ENCODE data around the gene MYOCD. TPM values are rescaled to one million over a fixed set of nuclear protein-coding genes. Genes with fewer than 3 reads are reported as not detected.

Gene MYOCD
- total RNA-seq, 1 experiment from 2014 or later: not detected

DNA sequence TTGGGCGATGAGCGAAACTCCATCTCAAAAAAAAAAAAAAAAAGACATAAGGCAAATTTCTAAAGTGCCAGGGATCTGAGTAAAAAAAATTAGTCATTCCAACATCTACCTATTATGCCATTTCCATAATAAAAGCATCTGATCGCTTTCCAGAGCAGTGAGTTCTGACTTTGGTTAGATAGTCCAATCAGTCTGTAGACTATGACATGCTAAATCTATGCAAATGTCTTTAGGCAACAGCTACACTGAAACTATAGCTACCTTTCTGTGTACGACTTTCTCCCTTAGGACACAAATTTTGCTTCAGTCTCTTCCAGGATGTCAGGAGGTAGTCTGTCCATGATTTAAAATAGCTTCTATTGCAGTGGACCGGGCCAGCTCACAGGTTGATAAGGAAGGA is 64.7 kb downstream of the MYOCD start:
- no peaks in the 10 kb centered on the region for H3K36me3 ChIP-seq (ENCODE audit: control insufficient read depth in 1 of 2, insufficient read depth in 2 of 2, low read length in 2 of 2)
- peak overlapping the region; percentile 55 for H3K27ac ChIP-seq (ENCODE audit: low read depth, low read length)
- ATAC-seq (no peak), DNase-seq (ENCODE audit: low read depth, low spot score) (no peak)
- H2AFZ ChIP-seq (ENCODE audit: low read depth, low read length, poor library complexity, severe bottlenecking): no peak overlapping the region
- ChIA-PET RAD21 (ENCODE audit: low non-redundant PET in 1 of 2, low total read pairs in 2 of 2, uncharacterized antibody in 2 of 2, unreplicated experiment in 2 of 2) (no interaction called here), POLR2A (interaction anchor here (1.2 kb wide), 1 partner anchor 12 kb away, joined by 4 read pairs; no protein-coding TSS in a partner anchor), CTCF (interaction anchor here (1.8 kb wide), 1 partner anchor 12 kb away, joined by 14 read pairs; no protein-coding TSS in a partner anchor)
- no peaks in the 10 kb centered on the region for H3K9me2 ChIP-seq (ENCODE audit: insufficient read depth)
- H3K9me3 ChIP-seq (ENCODE audit: control insufficient read depth in 1 of 2, insufficient read depth in 1 of 2, low read depth in 1 of 2, low read length in 2 of 2): no peaks in the 10 kb centered on the region
- intact Hi-C loops (cut with micrococcal nuclease): no loop called here
- H3K9ac ChIP-seq (ENCODE audit: low read length): no peak overlapping the region
- TF ChIP-seq EZH2 (IDR thresholded peaks at IDR 0.05) (no peak), TCF7L2 (IDR thresholded peaks at IDR 0.05; ENCODE audit: borderline replicate concordance, extremely low read depth, insufficient read depth, insufficient read length) (no peak), ELF1 (IDR thresholded peaks at IDR 0.05; ENCODE audit: borderline replicate concordance, low read depth) (no peak), CEBPB (IDR thresholded peaks at IDR 0.05; ENCODE audit: low read depth) (no peak), POLR2AphosphoS5 (IDR thresholded peaks at IDR 0.05; ENCODE audit: low read depth, low read length) (no peak), SP1 (IDR thresholded peaks at IDR 0.05; ENCODE audit: low read depth) (no peak), SIN3A (IDR thresholded peaks at IDR 0.05; ENCODE audit: low read depth) (no peak)
- TF ChIP-seq, protein P1, sequence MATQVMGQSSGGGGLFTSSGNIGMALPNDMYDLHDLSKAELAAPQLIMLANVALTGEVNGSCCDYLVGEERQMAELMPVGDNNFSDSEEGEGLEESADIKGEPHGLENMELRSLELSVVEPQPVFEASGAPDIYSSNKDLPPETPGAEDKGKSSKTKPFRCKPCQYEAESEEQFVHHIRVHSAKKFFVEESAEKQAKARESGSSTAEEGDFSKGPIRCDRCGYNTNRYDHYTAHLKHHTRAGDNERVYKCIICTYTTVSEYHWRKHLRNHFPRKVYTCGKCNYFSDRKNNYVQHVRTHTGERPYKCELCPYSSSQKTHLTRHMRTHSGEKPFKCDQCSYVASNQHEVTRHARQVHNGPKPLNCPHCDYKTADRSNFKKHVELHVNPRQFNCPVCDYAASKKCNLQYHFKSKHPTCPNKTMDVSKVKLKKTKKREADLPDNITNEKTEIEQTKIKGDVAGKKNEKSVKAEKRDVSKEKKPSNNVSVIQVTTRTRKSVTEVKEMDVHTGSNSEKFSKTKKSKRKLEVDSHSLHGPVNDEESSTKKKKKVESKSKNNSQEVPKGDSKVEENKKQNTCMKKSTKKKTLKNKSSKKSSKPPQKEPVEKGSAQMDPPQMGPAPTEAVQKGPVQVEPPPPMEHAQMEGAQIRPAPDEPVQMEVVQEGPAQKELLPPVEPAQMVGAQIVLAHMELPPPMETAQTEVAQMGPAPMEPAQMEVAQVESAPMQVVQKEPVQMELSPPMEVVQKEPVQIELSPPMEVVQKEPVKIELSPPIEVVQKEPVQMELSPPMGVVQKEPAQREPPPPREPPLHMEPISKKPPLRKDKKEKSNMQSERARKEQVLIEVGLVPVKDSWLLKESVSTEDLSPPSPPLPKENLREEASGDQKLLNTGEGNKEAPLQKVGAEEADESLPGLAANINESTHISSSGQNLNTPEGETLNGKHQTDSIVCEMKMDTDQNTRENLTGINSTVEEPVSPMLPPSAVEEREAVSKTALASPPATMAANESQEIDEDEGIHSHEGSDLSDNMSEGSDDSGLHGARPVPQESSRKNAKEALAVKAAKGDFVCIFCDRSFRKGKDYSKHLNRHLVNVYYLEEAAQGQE (IDR thresholded peaks at IDR 0.05; ENCODE audit: low read depth): no peak
- H3K27me3 ChIP-seq (ENCODE audit: insufficient read depth, low read length): no peaks in the 10 kb centered on the region
- peak overlapping the region; percentile 67 for H3K4me2 ChIP-seq (ENCODE audit: low read length)
- peaks cover 16 to 35% of the 10 kb centered on the region in 2 experiments for H3K4me1 ChIP-seq (ENCODE audit: control insufficient read depth in 1 of 2, insufficient read depth in 2 of 2, low read length in 2 of 2)
- H3K79me2 ChIP-seq (ENCODE audit: insufficient read depth, low read length): no peaks in the 10 kb centered on the region
- H4K20me1 ChIP-seq (ENCODE audit: insufficient read depth): no peaks in the 10 kb centered on the region
- no TSS peak for BruUV-seq (replicated peaks)
- peak overlapping the region in 1 of 2 experiments; percentile 37; a peak in 1 of 4 replicates for H3K4me3 ChIP-seq (replicated peaks in 1 of 2; ENCODE audit: low read depth in 1 of 2, low read length in 2 of 2)
